ENCODE results near the gene WWOX.

GRCh38 chr16:78955206-78955605, 855.8 kb downstream of the WWOX start:
- TF ChIP-seq CTCF (IDR thresholded peaks at IDR 0.05; ENCODE audit: poor library complexity, severe bottlenecking) (no peak), TAF1 (IDR thresholded peaks at IDR 0.05; ENCODE audit: low read depth) (no peak), RAD21 (conservative IDR thresholded peaks at IDR 0.05) (no peak), MXI1 (conservative IDR thresholded peaks at IDR 0.05; ENCODE audit: poor library complexity, severe bottlenecking) (no peak), EZH2 (IDR thresholded peaks at IDR 0.05; ENCODE audit: borderline replicate concordance, insufficient read depth, low read length, poor library complexity, severe bottlenecking) (no peak), POLR2AphosphoS5 (IDR thresholded peaks at IDR 0.05) (no peak), REST (IDR thresholded peaks at IDR 0.05; ENCODE audit: borderline replicate concordance) (no peak)

Measured in neural cell (in vitro differentiated cells).